OCI-LY7 (cell line): ENCODE measurements around the gene RIIAD1.

Source experiments
- EZH2phosphoT487 ChIP-seq: fragments of 200-600 bp; sonication (generic); IDR thresholded peaks from 2 replicates; pipeline ENCODE4 v1.6.1; 2018; ENCODE audit warnings: low read depth, borderline replicate concordance, mild to moderate bottlenecking, mixed run types, antibody characterized with exemption, low read length, moderate library complexity, mixed read lengths
- TF ChIP-seq, protein P1 (sequence below): fragments of 200-600 bp; sonication (generic); conservative IDR thresholded peaks from 2 replicates; pipeline ENCODE4 v1.5.1; 2014; ENCODE audit warnings: mild to moderate bottlenecking, antibody characterized with exemption, low read length, moderate library complexity, mixed read lengths

- TF ChIP-seq, protein P1, sequence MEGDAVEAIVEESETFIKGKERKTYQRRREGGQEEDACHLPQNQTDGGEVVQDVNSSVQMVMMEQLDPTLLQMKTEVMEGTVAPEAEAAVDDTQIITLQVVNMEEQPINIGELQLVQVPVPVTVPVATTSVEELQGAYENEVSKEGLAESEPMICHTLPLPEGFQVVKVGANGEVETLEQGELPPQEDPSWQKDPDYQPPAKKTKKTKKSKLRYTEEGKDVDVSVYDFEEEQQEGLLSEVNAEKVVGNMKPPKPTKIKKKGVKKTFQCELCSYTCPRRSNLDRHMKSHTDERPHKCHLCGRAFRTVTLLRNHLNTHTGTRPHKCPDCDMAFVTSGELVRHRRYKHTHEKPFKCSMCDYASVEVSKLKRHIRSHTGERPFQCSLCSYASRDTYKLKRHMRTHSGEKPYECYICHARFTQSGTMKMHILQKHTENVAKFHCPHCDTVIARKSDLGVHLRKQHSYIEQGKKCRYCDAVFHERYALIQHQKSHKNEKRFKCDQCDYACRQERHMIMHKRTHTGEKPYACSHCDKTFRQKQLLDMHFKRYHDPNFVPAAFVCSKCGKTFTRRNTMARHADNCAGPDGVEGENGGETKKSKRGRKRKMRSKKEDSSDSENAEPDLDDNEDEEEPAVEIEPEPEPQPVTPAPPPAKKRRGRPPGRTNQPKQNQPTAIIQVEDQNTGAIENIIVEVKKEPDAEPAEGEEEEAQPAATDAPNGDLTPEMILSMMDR, result no peak
- TF ChIP-seq EZH2phosphoT487, result no peak
Observed at GRCh38 chr1:151681923-151682322, 39.4 kb upstream of the RIIAD1 start.
